Neural progenitor cell (in vitro differentiated cells): ENCODE measurements around the gene CRIP2. TPM values are rescaled to one million over a fixed set of nuclear protein-coding genes. Genes with fewer than 3 reads are reported as not detected.

Experiments
- DNase-seq: peaks from one replicate; pipeline ENCODE4 v3.0.0-alpha.2; 2016; ENCODE audit warnings: low spot score
- H2AFZ ChIP-seq: fragments of 200-600 bp; sonication (generic); replicated peaks from 2 replicates; pipeline ENCODE4 v1.6.1; 2016; ENCODE audit warnings: antibody characterized with exemption
- H3F3A ChIP-seq: fragments of 200-600 bp; sonication (generic); 2 replicates; pipeline ENCODE4 v1.6.1; 2016; ENCODE audit warnings: antibody characterized with exemption, low read depth
- H3K27ac ChIP-seq: fragments of 200-600 bp; sonication (generic); 2 replicates; pipeline ENCODE4 v1.5.1; 2016; ENCODE audit warnings: mild to moderate bottlenecking
- H3K27me3 ChIP-seq: fragments of 200-600 bp; sonication (generic); 2 replicates; pipeline ENCODE4 v1.6.1; 2016; ENCODE audit warnings: mild to moderate bottlenecking, moderate library complexity
- H3K36me3 ChIP-seq: fragments of 200-600 bp; sonication (generic); 2 replicates; pipeline ENCODE4 v1.5.1; 2016
- H3K4me1 ChIP-seq: fragments of 200-600 bp; sonication (generic); 2 replicates; pipeline ENCODE4 v1.6.1; 2016; ENCODE audit warnings: mixed run types
- H3K4me2 ChIP-seq: fragments of 200-600 bp; sonication (generic); 2 replicates; pipeline ENCODE4 v1.6.1; 2016
- H3K4me3 ChIP-seq: fragments of 200-600 bp; sonication (generic); 2 replicates; pipeline ENCODE4 v1.5.1; 2016
- H3K79me2 ChIP-seq: fragments of 200-600 bp; sonication (generic); 2 replicates; pipeline ENCODE4 v1.6.1; 2016; ENCODE audit warnings: low read depth
- H3K9ac ChIP-seq: fragments of 200-600 bp; sonication (generic); 2 replicates; pipeline ENCODE4 v1.6.1; 2016
- H3K9me3 ChIP-seq: fragments of 200-600 bp; sonication (generic); 2 replicates; pipeline ENCODE4 v1.5.1; 2016; ENCODE audit warnings: low read depth
- H4K20me1 ChIP-seq: fragments of 200-600 bp; sonication (generic); 2 replicates; pipeline ENCODE4 v1.6.1; 2016; ENCODE audit warnings: low read depth
- H3K27ac Mint-ChIP-seq: 3 replicates; pipeline ENCODE4 v1.8.0; 2021; ENCODE audit warnings: mixed read lengths
- H3K27me3 Mint-ChIP-seq: 2 replicates; pipeline ENCODE4 v1.8.0; 2022; ENCODE audit warnings: low read depth, mild to moderate bottlenecking, inconsistent platforms, moderate library complexity, mixed read lengths; ENCODE audit not compliant: insufficient read depth
- H3K36me3 Mint-ChIP-seq: 3 replicates; pipeline ENCODE4 v1.8.0; 2021; ENCODE audit warnings: mixed read lengths
- H3K4me1 Mint-ChIP-seq: 3 replicates; pipeline ENCODE4 v1.8.0; 2021; ENCODE audit warnings: mixed read lengths
- H3K4me3 Mint-ChIP-seq: 3 replicates; pipeline ENCODE4 v1.8.0; 2021; ENCODE audit warnings: mild to moderate bottlenecking, moderate library complexity, mixed read lengths
- H3K9me3 Mint-ChIP-seq: 3 replicates; pipeline ENCODE4 v1.8.0; 2020; ENCODE audit warnings: mixed read lengths
- EZH2 ChIP-seq: fragments of 200-600 bp; sonication (generic); IDR thresholded peaks from 2 replicates; pipeline ENCODE4 v1.6.1; 2017; ENCODE audit warnings: antibody characterized with exemption, mild to moderate bottlenecking, moderate library complexity
- EZH2phosphoT487 ChIP-seq: fragments of 200-600 bp; sonication (generic); IDR thresholded peaks from 2 replicates; pipeline ENCODE4 v1.6.1; 2017; ENCODE audit warnings: antibody characterized with exemption
- total RNA-seq: library from RNA; depleted of rRNA; stranded (reverse); fragments of >200 nt; gene quantifications from 2 replicates; pipeline ENCODE4 v1.2.3, GENCODE V29; 2015; ENCODE audit warnings: low replicate concordance
- TF ChIP-seq, protein P1 (sequence below): fragments of 200-600 bp; sonication (generic); IDR thresholded peaks from 2 replicates; pipeline ENCODE4 v1.5.1; 2017; ENCODE audit warnings: antibody characterized with exemption, mild to moderate bottlenecking

Gene CRIP2
- total RNA-seq, 1 donor from 2014 or later: 0.30 TPM

DNA sequence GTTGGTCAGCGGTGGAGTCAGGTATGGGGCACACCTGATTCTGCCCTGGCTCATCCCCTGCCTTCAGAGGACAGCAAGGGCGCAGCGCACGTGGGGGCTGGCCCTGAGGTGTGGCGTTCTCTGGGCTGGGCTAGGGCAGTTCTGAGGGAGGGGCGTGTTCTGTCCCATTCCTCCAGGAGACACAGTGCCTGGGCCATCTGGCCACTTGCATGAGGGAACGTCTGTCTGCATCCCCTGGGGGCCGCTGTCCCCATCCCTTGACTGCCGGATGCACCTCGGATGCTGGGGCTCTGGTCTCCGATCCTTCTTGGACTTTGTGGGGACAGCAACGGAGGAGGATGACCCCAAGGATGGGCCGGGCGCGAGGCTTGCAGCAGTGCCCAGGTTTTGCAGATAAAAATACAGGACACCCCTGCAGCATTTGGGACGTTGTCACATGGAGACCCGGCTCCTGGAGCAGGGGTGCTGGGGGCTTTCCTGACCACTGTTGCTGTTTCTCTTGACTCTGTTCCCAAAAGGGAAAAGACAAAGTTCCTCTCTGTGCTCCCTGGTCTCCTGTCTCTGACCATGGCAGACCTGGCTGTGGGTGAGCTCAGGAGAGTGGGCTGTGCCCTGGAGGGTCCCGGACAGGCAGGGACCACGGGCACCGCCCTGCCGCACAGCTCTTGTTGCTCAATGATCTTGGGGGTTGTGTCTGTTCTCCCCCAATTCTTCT, 48.0 kb upstream of the CRIP2 start:
- Histone ChIP-seq H3K79me2 (peaks cover 100% of the 10 kb centered on the region), H4K20me1 (peaks cover 71% of the 10 kb centered on the region), H3K4me3 (no peak overlapping the region), H3K9me3 (no peaks in the 10 kb centered on the region), H3F3A (no peaks in the 10 kb centered on the region), H3K9ac (no peak overlapping the region), H3K27ac (no peak overlapping the region), H2AFZ (no peak overlapping the region), H3K36me3 (no peaks in the 10 kb centered on the region), H3K27me3 (no peaks in the 10 kb centered on the region), H3K4me2 (no peak overlapping the region), H3K4me1 (peaks cover 1% of the 10 kb centered on the region)
- no peak for DNase-seq
- Mint-ChIP-seq H3K4me1 (peaks cover 13% of the 10 kb centered on the region), H3K36me3 (peaks cover 54% of the 10 kb centered on the region), H3K4me3 (no peak overlapping the region), H3K27ac (no peak overlapping the region), H3K9me3 (peaks cover 32% of the 10 kb centered on the region), H3K27me3 (no peaks in the 10 kb centered on the region)
- TF ChIP-seq EZH2phosphoT487 (no peak), EZH2 (no peak)
- TF ChIP-seq, protein P1, sequence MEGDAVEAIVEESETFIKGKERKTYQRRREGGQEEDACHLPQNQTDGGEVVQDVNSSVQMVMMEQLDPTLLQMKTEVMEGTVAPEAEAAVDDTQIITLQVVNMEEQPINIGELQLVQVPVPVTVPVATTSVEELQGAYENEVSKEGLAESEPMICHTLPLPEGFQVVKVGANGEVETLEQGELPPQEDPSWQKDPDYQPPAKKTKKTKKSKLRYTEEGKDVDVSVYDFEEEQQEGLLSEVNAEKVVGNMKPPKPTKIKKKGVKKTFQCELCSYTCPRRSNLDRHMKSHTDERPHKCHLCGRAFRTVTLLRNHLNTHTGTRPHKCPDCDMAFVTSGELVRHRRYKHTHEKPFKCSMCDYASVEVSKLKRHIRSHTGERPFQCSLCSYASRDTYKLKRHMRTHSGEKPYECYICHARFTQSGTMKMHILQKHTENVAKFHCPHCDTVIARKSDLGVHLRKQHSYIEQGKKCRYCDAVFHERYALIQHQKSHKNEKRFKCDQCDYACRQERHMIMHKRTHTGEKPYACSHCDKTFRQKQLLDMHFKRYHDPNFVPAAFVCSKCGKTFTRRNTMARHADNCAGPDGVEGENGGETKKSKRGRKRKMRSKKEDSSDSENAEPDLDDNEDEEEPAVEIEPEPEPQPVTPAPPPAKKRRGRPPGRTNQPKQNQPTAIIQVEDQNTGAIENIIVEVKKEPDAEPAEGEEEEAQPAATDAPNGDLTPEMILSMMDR: no peak

DNA sequence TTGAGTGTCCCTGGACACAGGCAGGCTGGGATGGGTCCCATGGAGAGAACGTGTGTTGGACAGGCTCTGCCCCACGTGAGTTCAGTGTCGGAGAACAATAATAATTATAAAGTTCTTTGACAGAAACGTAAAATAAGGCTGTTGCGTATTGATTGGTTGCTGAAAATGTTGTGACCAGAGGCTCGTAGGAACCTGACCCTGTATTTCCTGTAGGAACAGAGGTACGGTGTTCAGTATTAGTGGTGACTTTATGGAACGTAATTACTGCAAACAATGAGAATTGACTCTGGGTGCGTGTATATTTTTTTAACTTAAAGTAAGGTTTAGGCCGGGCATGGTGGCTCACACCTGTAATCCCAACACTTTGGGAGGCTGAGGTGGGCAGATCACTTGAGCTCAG, 47.2 kb upstream of the CRIP2 start:
- Mint-ChIP-seq H3K4me3 (peak overlapping the region; percentile 19), H3K27me3 (no peaks in the 10 kb centered on the region), H3K4me1 (peaks cover 9% of the 10 kb centered on the region), H3K36me3 (peaks cover 51% of the 10 kb centered on the region), H3K9me3 (peaks cover 32% of the 10 kb centered on the region), H3K27ac (peak overlapping the region; percentile 69)
- Histone ChIP-seq H3K4me3 (no peak overlapping the region), H3K9me3 (no peaks in the 10 kb centered on the region), H3F3A (peaks cover 4% of the 10 kb centered on the region), H2AFZ (no peak overlapping the region), H3K27ac (no peak overlapping the region), H3K4me1 (no peaks in the 10 kb centered on the region), H3K36me3 (no peaks in the 10 kb centered on the region), H3K79me2 (peaks cover 100% of the 10 kb centered on the region), H3K9ac (no peak overlapping the region), H3K27me3 (no peaks in the 10 kb centered on the region), H4K20me1 (peaks cover 71% of the 10 kb centered on the region), H3K4me2 (no peak overlapping the region)
- TF ChIP-seq, protein P1: no peak
- TF ChIP-seq EZH2phosphoT487 (no peak), EZH2 (no peak)
- DNase-seq: no peak

DNA sequence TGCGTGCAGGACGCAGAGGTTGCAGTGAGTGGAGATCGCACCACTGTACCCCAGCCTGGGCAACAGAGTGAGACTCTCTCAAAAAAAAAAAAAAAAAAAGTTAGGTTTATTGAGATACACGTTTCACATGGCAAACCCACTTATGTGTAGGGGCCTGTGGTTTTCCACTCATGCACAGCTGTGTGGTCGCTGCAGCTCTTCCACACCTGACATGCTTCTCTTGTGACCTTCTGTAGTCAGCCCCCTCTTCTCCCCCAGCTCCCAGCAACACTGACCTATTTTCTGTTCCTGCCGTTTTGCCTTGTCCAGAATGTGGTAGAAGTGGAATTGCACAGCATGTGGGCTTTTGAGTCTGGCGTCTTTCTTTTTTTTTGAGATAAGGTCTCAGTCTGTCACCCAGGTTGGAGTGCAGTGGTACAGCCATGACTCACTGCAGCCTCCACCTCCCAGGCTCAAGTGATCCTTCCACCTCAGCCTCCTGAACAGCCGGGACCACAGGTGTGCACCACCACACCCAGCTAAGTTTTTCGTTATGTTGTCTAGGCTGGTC, 46.6 kb upstream of the CRIP2 start:
- Histone ChIP-seq H3K9me3 (no peaks in the 10 kb centered on the region), H3K4me2 (no peak overlapping the region), H3K4me3 (no peak overlapping the region), H3K27me3 (no peaks in the 10 kb centered on the region), H3K9ac (no peak overlapping the region), H3K36me3 (no peaks in the 10 kb centered on the region), H3F3A (peaks cover 4% of the 10 kb centered on the region), H4K20me1 (peaks cover 71% of the 10 kb centered on the region), H2AFZ (no peak overlapping the region), H3K79me2 (peaks cover 100% of the 10 kb centered on the region), H3K4me1 (no peaks in the 10 kb centered on the region), H3K27ac (no peak overlapping the region)
- no peaks in the 10 kb centered on the region for H3K27me3 Mint-ChIP-seq
- peak overlapping the region; percentile 50 for H3K4me3 Mint-ChIP-seq
- H3K9me3 Mint-ChIP-seq: peaks cover 32% of the 10 kb centered on the region
- peaks cover 3% of the 10 kb centered on the region for H3K4me1 Mint-ChIP-seq
- no peak overlapping the region for H3K27ac Mint-ChIP-seq
- DNase-seq: no peak
- H3K36me3 Mint-ChIP-seq: peaks cover 51% of the 10 kb centered on the region
- TF ChIP-seq EZH2 (no peak), EZH2phosphoT487 (no peak)
- TF ChIP-seq, protein P1: no peak
